Caco-2 (cell line): Measurements from ENCODE around the gene SLC39A6. TPM values are rescaled to one million over a fixed set of nuclear protein-coding genes. Genes with fewer than 3 reads are reported as not detected.

Experiments
- BruUV-seq: library from RNA; stranded (reverse); fragments of 400-500 nt; replicated peaks from 2 replicates; lab custom pipeline; 2021; lab: Mats Ljungman, UMichigan
- CTCF ChIA-PET: fragments of 300-600 bp; sonication (Branson Sonifier 250); formaldehyde crosslinking; loops from one replicate; lab custom pipeline; 2022; ENCODE audit warnings: antibody characterized with exemption; lab: Charles Lee
- POLR2A ChIA-PET: fragments of 300-600 bp; sonication (Branson Sonifier 250); formaldehyde crosslinking; loops from one replicate; lab custom pipeline; 2022; ENCODE audit warnings: antibody characterized with exemption; lab: Charles Lee
- DNase-seq, 2 experiments: peaks; one replicate each; pipeline versions ENCODE4 v3.0.0 to v3.0.0-alpha.2; 2020 to 2022
- H3K27me3 ChIP-seq: replicated peaks from 2 replicates; pipeline ENCODE4 v1.6.0; 2011; ENCODE audit warnings: low read length; ENCODE audit not compliant: control insufficient read depth, insufficient read depth
- H3K36me3 ChIP-seq: 2 replicates; pipeline ENCODE4 v1.5.1; 2011; ENCODE audit warnings: low read length; ENCODE audit not compliant: control insufficient read depth, insufficient read depth
- H3K4me1 ChIP-seq: fragments of 250-450 bp; sonication (Bioruptor Pico); 2 replicates; pipeline ENCODE4 v1.5.1; 2020; ENCODE audit warnings: mild to moderate bottlenecking
- H3K4me3 ChIP-seq: 2 replicates; pipeline ENCODE4 v1.5.1; 2011; ENCODE audit warnings: low read depth, mild to moderate bottlenecking, control low read depth, low read length
- H3K9me3 ChIP-seq: fragments of 250-450 bp; sonication (Bioruptor Pico); 2 replicates; pipeline ENCODE4 v1.5.1; 2020; ENCODE audit warnings: mild to moderate bottlenecking, moderate library complexity
- H3K27ac Mint-ChIP-seq: one replicate; pipeline ENCODE4 v1.8.0; 2022; ENCODE audit warnings: mixed read lengths; ENCODE audit not compliant: unreplicated experiment
- H3K27me3 Mint-ChIP-seq: one replicate; pipeline ENCODE4 v1.8.0; 2022; ENCODE audit warnings: mixed read lengths; ENCODE audit not compliant: insufficient read depth, unreplicated experiment
- H3K36me3 Mint-ChIP-seq: one replicate; pipeline ENCODE4 v1.8.0; 2022; ENCODE audit warnings: mild to moderate bottlenecking, mixed read lengths; ENCODE audit not compliant: insufficient read depth, unreplicated experiment
- H3K4me1 Mint-ChIP-seq: one replicate; pipeline ENCODE4 v1.8.0; 2022; ENCODE audit warnings: low read depth, mixed read lengths; ENCODE audit not compliant: unreplicated experiment
- H3K4me3 Mint-ChIP-seq: one replicate; pipeline ENCODE4 v1.8.0; 2022; ENCODE audit warnings: mild to moderate bottlenecking, moderate library complexity, mixed read lengths; ENCODE audit not compliant: unreplicated experiment
- H3K9me3 Mint-ChIP-seq: one replicate; pipeline ENCODE4 v1.8.0; 2022; ENCODE audit warnings: mixed read lengths; ENCODE audit not compliant: unreplicated experiment
- intact Hi-C: fragments of 100-400 bp; cut with micrococcal nuclease; formaldehyde crosslinking; loops from one replicate; pipeline ENCODE4 v1.10.0; 2022; ENCODE audit not compliant: unreplicated experiment
- total RNA-seq: library from RNA; stranded (reverse); gene quantifications from 2 replicates; pipeline ENCODE4 v1.2.3, GENCODE V29; 2022
- TF ChIP-seq, protein P1 (sequence below), 2 experiments: fragments of 200-600 bp in 1 of 2; IDR thresholded peaks; 1 replicate in 1 of 2; 2 replicates in 1 of 2; pipeline versions ENCODE4 v1.5.1 to v1.8.0; 2011 to 2022; ENCODE audit warnings: antibody characterized with exemption in 1 of 2, control low read depth in 1 of 2, inconsistent platforms in 1 of 2, low read depth in 1 of 2, low read length in 1 of 2, mild to moderate bottlenecking in 1 of 2, moderate library complexity in 1 of 2; ENCODE audit not compliant: insufficient read depth in 1 of 2, severe bottlenecking in 1 of 2, unreplicated experiment in 1 of 2

Gene SLC39A6
- total RNA-seq, 1 experiment from 2014 or later, result 19.5 TPM

DNA sequence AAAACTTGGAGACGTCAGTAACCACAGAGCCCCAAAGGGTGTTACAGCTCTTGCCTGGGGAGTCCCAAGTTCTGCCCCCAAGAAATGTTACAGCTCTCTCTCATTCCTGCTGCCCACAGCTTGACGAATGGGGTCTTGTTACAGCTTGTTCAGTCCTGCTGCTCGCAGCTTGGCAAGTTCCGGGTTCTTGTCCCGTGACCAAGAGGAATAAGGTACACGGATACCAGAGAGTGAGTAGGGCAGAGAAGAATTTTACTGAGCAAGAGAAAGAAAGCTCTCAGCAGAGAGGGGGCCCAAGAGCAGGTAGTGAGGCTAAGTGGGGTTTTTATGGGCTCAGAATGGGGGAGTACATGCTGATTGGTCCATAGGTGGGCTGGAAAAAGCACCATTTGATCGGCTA is 27.2 kb downstream of the SLC39A6 start:
- H3K27me3 ChIP-seq, result no peaks in the 10 kb centered on the region
- Mint-ChIP-seq H3K4me3 (no peak overlapping the region), H3K36me3 (no peaks in the 10 kb centered on the region), H3K27ac (no peak overlapping the region), H3K9me3 (no peaks in the 10 kb centered on the region), H3K4me1 (no peaks in the 10 kb centered on the region), H3K27me3 (no peaks in the 10 kb centered on the region)
- no peaks in the 10 kb centered on the region for H3K36me3 ChIP-seq
- intact Hi-C loops, result no loop called here
- ChIA-PET POLR2A (no interaction called here), CTCF (no interaction called here)
- no TSS peak for BruUV-seq
- H3K4me3 ChIP-seq, result no peak overlapping the region
- no peak for DNase-seq
- H3K9me3 ChIP-seq, result no peaks in the 10 kb centered on the region
- TF ChIP-seq, protein P1, sequence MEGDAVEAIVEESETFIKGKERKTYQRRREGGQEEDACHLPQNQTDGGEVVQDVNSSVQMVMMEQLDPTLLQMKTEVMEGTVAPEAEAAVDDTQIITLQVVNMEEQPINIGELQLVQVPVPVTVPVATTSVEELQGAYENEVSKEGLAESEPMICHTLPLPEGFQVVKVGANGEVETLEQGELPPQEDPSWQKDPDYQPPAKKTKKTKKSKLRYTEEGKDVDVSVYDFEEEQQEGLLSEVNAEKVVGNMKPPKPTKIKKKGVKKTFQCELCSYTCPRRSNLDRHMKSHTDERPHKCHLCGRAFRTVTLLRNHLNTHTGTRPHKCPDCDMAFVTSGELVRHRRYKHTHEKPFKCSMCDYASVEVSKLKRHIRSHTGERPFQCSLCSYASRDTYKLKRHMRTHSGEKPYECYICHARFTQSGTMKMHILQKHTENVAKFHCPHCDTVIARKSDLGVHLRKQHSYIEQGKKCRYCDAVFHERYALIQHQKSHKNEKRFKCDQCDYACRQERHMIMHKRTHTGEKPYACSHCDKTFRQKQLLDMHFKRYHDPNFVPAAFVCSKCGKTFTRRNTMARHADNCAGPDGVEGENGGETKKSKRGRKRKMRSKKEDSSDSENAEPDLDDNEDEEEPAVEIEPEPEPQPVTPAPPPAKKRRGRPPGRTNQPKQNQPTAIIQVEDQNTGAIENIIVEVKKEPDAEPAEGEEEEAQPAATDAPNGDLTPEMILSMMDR (IDR thresholded peaks at IDR 0.05; ENCODE audit: insufficient read depth in 1 of 2, low read depth in 1 of 2, low read length in 1 of 2, severe bottlenecking in 1 of 2, unreplicated experiment in 1 of 2), result no peak
- H3K4me1 ChIP-seq, result no peaks in the 10 kb centered on the region

DNA sequence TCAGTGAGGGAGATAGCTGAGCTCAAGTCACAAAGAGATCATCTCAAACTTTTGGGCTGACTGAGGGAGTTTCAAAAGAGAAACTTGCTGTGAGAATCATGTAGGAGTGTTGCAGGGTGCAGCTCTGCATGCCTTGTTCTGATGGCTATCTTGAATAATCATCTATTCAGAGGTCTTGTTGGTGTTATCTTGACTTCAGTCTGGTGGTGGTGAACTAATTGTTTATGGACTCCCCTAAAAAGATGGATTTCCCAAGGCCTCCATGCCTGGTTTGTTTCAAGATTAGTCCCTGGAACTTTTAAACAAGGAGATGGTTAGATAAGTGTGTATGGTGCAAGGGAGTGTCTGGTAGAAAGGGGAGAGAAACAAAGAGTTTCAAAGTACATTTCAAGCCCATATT is 29.8 kb downstream of the SLC39A6 start:
- Mint-ChIP-seq H3K27me3 (peaks cover 4% of the 10 kb centered on the region), H3K4me1 (no peaks in the 10 kb centered on the region), H3K27ac (no peak overlapping the region), H3K9me3 (no peaks in the 10 kb centered on the region), H3K36me3 (no peaks in the 10 kb centered on the region), H3K4me3 (no peak overlapping the region)
- no TSS peak for BruUV-seq
- Histone ChIP-seq H3K9me3 (no peaks in the 10 kb centered on the region), H3K4me3 (no peak overlapping the region), H3K36me3 (no peaks in the 10 kb centered on the region), H3K27me3 (no peaks in the 10 kb centered on the region), H3K4me1 (no peaks in the 10 kb centered on the region)
- no peak for DNase-seq
- TF ChIP-seq, protein P1 (IDR thresholded peaks at IDR 0.05; ENCODE audit: insufficient read depth in 1 of 2, low read depth in 1 of 2, low read length in 1 of 2, severe bottlenecking in 1 of 2, unreplicated experiment in 1 of 2), result no peak
- CTCF ChIA-PET, result no interaction called here
- POLR2A ChIA-PET, result no interaction called here
- intact Hi-C loops, result no loop called here

DNA sequence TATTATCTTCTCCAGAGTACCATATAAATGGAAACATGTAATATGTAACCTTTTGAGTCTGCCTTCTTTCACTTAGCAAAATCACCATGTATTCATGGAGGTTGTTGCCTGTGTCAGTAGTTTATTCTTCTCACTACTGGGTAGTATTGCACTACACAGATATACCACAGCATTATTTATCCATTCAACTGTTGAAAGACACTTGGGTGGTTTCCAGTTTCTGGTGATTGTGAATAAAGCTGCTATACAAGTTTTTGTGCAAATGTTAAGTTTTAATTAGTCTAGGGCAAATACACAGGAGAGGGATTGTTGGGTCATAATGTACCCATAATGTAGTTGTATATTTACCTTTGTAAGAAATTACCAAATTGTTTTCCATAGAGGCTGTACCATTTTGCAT is 32.2 kb downstream of the SLC39A6 start:
- intact Hi-C loops, result loop anchor here (1.0 to 2.0 kb wide), 2 partner anchors 187 to 660 kb away; no protein-coding TSS in a partner anchor
- H3K4me1 Mint-ChIP-seq, result no peaks in the 10 kb centered on the region
- no peaks in the 10 kb centered on the region for H3K36me3 ChIP-seq
- ChIA-PET CTCF (no interaction called here), POLR2A (no interaction called here)
- no TSS peak for BruUV-seq
- H3K27ac Mint-ChIP-seq, result no peak overlapping the region
- TF ChIP-seq, protein P1 (IDR thresholded peaks at IDR 0.05; ENCODE audit: insufficient read depth in 1 of 2, low read depth in 1 of 2, low read length in 1 of 2, severe bottlenecking in 1 of 2, unreplicated experiment in 1 of 2), result no peak
- no peaks in the 10 kb centered on the region for H3K4me1 ChIP-seq
- H3K9me3 ChIP-seq, result no peaks in the 10 kb centered on the region
- no peak for DNase-seq
- no peak overlapping the region for H3K4me3 ChIP-seq
- no peaks in the 10 kb centered on the region for H3K27me3 ChIP-seq
- H3K27me3 Mint-ChIP-seq, result peaks cover 10% of the 10 kb centered on the region
- H3K4me3 Mint-ChIP-seq, result no peak overlapping the region
- no peaks in the 10 kb centered on the region for H3K36me3 Mint-ChIP-seq
- no peaks in the 10 kb centered on the region for H3K9me3 Mint-ChIP-seq
